ENCODE results near the gene MATN4.
"Not testable (repeated sequence)": the region's sequence is repeated elsewhere in the genome, so short reads cannot be mapped to it uniquely, and the experiment has no call there.

The MATN4 gene

GRCh38 chr20:45308117-45308778, at the start of gene MATN4:
Gene MATN4 (minus strand): TSS chr20:45308299. CDS start chr20:45305582, 2,717 bp downstream.
- in situ Hi-C loops (cut with MboI; ENCODE audit: low sequenced_read_pairs), result loop anchor here (25.0 kb wide), 1 partner anchor 454 kb away; no protein-coding TSS in a partner anchor

DNA sequence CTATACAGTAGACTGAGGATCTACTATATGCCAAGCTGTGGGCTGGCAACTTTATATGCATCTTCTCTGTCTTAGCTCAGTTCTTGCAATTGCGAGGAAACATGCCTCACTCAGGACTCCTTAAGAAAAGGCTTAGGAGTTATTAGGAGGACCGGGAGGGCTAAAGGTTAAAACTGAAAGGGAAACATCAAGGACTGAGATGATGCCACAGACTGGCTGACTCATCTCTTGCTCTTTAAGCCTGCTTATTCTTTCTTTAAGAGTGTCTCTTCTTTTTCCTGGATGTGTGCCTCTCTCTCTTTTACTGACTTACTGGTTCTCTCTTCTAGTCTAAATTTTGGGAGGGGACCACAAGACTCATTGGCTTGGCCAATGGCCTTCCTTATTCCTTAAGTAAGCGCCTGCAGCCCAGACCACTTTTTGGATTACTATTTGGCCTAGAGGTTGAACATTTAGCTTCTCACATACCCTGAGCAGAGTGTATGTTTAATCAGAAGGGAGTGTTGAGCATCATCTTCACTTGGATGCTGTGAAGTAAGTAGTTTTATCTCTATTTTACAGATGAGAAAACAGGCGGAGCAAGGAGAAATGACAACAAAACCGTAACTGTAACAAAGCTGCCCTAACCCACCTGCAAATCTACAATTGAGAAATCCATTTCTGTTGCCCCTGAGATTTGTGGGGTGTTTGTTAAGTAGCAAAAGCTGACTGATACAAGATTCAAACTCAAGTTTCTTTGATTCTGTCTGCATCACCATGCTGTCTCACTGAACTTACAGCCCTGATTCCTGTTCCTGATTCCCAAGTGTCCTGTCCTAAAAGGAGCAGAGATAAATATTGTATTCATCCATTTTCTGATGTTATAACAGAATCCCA, 47.3 kb upstream of the MATN4 start:
- in situ Hi-C loops (cut with MboI; ENCODE audit: low sequenced_read_pairs), result no loop called here

GRCh38 chr20:45354423-45355208, 46.5 kb upstream of the MATN4 start:
- in situ Hi-C loops (cut with MboI; ENCODE audit: low sequenced_read_pairs), result no loop called here

GRCh38 chr20:45353746-45354145, 45.6 kb upstream of the MATN4 start:
- in situ Hi-C loops (cut with MboI; ENCODE audit: low sequenced_read_pairs), result no loop called here

GRCh38 chr20:45352729-45353128, 44.6 kb upstream of the MATN4 start:
- in situ Hi-C loops (cut with MboI; ENCODE audit: low sequenced_read_pairs), result no loop called here

GRCh38 chr20:45350795-45351194, 42.7 kb upstream of the MATN4 start:
- in situ Hi-C loops (cut with MboI; ENCODE audit: low sequenced_read_pairs), result not testable (repeated sequence)

- in situ Hi-C loops (cut with MboI; ENCODE audit: low sequenced_read_pairs), result no loop called here
These were observed 42.1 kb upstream of the MATN4 start for GRCh38 chr20:45350217-45350616.

- in situ Hi-C loops (cut with MboI; ENCODE audit: low sequenced_read_pairs), result no loop called here
These were observed 40.1 kb upstream of the MATN4 start, which contains the start of gene SDC4 for GRCh38 chr20:45347936-45348778. Gene SDC4 (minus strand): TSS chr20:45348424. CDS start chr20:45348384, 40 bp downstream.

DNA sequence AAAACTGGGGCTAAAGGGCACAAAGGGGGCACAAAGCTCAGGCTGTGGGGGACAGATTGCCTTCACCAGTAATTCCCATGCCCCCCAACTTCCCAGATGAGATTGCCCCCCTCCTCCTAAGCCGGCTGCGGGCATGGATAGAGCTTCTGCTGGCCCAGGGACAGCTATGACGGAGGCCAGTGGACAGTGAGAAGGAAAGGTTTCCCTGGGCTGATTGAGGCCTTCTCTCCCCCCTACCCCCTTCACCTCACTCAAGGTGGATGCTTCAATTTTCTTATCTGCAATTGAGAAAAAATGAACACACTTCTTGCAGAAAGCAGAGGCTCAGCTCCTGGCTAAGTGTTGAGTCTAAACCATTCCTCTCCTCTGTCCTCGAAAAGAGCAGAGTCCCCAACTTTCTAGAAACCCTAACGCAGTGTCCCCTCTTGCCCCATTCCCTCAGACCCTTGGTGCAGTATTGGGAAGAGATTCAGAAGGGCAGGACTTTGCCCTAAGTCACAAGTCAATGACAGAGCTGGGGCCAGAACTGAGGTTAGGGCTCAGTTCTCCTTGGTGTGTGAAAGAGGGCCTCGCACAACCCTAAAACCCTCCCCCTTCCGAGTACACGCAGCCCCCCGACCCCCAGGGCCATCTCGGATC, 39.3 kb upstream of the MATN4 start:
- in situ Hi-C loops (cut with MboI; ENCODE audit: low sequenced_read_pairs), result no loop called here

GRCh38 chr20:45346851-45347250, 38.8 kb upstream of the MATN4 start:
- in situ Hi-C loops (cut with MboI; ENCODE audit: low sequenced_read_pairs), result no loop called here

DNA sequence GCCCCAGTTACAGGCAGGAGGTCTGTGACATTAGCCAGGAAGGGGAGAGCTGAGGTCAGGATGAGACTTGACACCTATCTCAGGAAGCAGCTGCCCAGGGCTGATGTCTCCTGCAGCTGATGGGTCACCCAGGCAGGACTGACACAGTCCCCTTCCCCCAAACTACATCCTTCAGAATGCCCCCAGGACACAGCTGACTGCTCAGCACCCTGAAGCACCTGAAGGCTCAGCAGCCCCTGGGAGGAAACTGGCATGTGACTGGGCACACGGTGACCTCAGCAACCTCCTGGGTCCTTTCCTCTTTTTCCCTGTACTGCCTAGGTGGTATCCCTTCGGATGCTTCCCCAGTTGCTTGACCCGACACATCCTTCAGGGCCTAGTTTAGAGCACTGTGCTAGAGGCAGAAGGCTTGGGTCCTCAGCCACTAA, 38.2 kb upstream of the MATN4 start:
- in situ Hi-C loops (cut with MboI; ENCODE audit: low sequenced_read_pairs), result no loop called here

GRCh38 chr20:45345104-45345936, 37.2 kb upstream of the MATN4 start:
- in situ Hi-C loops (cut with MboI; ENCODE audit: low sequenced_read_pairs), result no loop called here

DNA sequence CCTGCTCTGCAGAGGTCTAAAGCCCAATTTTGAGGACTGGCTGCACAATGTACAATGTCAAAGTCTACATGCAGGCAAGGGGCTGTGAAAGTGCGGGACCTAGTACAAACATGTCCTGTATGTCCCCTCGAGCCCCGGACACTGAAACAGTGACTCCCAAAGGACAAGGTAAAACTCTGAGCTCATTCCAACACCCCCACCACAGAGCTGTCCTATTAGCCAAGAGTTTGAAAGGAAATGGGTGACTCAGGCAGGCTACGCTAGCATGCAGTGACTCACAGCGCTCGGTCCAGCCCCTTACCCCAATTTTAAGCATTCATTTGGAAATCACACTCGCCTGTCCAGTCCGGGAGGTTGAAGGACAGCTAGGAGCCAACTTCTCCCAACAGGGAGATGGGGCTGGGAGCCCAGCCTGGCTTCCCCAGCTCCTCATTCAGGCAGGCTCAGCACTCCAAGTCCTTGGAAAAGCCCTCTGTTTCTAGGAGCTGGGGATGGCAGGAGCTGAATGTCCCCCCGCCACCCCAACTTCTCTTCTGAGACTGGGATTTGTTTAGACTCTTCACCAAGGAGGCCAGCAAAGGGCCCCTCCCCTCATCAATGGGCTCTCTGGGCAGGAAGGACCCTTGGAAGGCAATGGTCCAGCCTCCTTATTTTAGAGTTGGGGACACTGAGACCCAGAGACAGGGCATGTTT, 36.2 kb upstream of the MATN4 start:
- in situ Hi-C loops (cut with MboI; ENCODE audit: low sequenced_read_pairs), result no loop called here

DNA sequence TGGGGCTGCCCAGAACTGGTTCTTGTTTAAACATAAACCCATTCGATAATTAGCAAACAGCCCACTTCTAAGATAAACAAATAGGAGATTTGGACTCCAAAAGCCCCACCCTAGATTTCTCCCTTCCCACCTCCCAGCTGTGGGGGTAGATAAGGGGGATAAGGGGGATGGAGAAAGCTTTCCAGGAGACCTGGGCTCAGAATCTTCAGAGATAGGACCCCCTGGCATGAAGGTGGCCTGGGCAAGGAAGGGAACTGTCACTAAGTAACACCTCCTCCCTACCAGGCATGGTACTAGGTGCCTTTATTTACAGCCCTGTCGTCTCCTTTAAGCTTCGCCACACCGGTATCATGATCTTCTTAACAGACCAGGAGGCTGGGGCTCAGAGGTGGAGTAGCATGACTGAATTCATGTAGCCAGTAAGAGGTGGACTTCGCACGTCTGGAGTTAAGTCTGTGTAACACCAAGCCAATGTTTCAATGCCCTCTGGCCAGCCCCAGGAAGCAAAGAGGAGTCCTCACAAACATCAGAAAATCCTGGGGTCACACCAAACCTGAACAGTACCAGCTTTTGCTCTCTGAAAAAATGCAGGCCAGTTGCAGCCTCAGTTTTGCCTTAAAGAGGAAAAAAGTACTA, 35.6 kb upstream of the MATN4 start:
- in situ Hi-C loops (cut with MboI; ENCODE audit: low sequenced_read_pairs), result no loop called here

DNA sequence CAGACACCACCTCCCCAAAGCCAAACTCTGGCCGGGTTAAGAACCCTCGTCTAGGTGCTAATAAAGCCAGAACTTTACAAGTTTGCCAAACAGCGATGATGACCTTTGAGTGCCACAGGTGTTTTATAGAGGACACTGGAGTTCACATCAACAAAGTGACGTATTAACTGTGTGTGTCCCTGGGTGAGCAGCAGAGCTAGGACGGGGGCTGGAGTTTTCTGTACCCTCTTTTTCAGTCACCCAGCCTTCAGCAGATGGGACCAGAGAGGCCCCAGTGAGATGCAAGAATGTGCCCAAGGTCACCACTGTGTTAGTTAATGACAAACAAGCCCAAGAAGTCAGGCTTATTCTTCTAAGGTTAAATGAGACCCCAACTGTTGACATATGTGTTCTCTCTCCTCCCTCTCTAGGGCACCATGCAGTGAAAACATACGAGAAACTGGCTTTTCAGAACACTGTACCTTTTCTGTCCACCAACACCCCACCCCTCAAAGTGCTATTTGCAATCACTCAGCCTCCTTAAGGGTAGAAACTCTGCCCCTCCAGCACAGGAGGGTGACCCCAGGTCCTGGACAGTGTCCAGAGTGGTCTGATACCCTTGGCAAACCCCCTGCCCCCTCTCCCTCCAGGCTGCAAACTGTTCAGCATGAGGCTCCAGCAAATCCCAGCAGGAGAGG, 34.9 kb upstream of the MATN4 start:
- in situ Hi-C loops (cut with MboI; ENCODE audit: low sequenced_read_pairs), result no loop called here

DNA sequence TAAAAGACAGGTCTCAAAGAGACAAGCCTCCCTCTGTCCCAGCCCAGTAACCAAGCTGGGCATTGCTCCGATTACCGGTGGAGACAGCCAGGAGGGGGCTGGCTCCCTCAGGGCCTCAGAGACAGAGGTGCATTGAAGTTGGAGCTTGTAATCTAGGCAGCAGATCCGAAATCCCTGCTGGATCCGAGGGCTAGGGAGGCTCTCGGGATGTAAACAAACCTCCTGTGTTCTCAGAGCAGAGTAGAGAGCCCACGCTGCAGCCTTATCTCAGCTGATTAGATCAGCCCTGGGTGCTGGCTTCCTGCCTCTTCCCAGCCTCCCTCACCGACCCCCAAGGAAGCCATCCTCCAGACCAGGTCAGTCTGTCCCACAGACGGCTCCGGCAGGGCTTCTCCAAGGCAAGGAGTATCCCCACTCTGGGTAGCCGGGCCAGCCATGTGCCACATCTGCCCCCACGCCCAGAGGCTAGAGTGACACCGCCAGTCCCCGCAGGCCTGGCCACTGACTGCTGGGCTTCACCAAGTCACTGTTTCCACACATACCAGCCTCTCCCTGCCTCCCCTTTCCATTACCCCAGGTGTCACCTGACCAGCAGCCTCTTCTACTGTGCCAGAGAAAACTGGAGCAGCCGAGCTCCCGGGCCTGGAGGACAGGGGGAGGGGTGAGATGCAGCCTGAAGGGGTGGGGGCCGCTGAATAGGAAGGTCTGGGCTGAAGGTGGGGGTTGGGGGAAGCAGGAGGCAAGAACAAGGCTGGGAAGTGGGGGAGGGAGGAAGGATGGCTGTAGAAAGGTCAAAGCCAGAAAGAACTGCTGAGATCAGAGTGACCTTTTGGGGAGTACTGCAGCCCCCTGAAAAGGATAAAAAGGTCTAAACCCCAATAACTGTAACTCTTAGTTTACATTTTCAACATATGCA, 34.1 kb upstream of the MATN4 start:
- in situ Hi-C loops (cut with MboI; ENCODE audit: low sequenced_read_pairs), result no loop called here

All from HL-60/S4 treated with phorbol 12-myristate 13-acetate at 8.2 ng/mL for 4 days and 3 days (cell line).